Progenitor cell of endocrine pancreas (in vitro differentiated cells): ENCODE data around the gene ZNF804A. TPM values are rescaled to one million over a fixed set of nuclear protein-coding genes. Genes with fewer than 3 reads are reported as not detected.
A peak's percentile ranks its signal among the peaks of the same experiment; 100 is the strongest.

Experiments used
- DNase-seq: peaks from one replicate; pipeline ENCODE4 v3.0.0; 2021; ENCODE audit warnings: low spot score; ENCODE audit not compliant: unreplicated experiment
- H3K27ac Mint-ChIP-seq: 2 replicates; pipeline ENCODE4 v1.8.0; 2021; ENCODE audit warnings: mild to moderate bottlenecking, moderate library complexity, mixed read lengths
- H3K27me3 Mint-ChIP-seq: 2 replicates; pipeline ENCODE4 v1.8.0; 2021; ENCODE audit warnings: mixed read lengths
- H3K36me3 Mint-ChIP-seq: 2 replicates; pipeline ENCODE4 v1.8.0; 2022; ENCODE audit warnings: mixed read lengths; ENCODE audit not compliant: insufficient read depth
- H3K4me1 Mint-ChIP-seq: 2 replicates; pipeline ENCODE4 v1.8.0; 2021; ENCODE audit warnings: low read depth, mixed read lengths
- H3K4me3 Mint-ChIP-seq: 2 replicates; pipeline ENCODE4 v1.8.0; 2021; ENCODE audit warnings: low read depth, mild to moderate bottlenecking, moderate library complexity, mixed read lengths
- H3K9me3 Mint-ChIP-seq: 2 replicates; pipeline ENCODE4 v1.8.0; 2021; ENCODE audit warnings: low read depth, mixed read lengths
- total RNA-seq: library from RNA; stranded (reverse); gene quantifications from 2 replicates; pipeline ENCODE4 v1.2.1, GENCODE V29; 2021
- TF ChIP-seq, protein P1 (sequence below): fragments of 200-600 bp; sonication (generic); IDR thresholded peaks from one replicate; pipeline ENCODE4 v1.5.0; 2021; ENCODE audit warnings: antibody characterized with exemption, mild to moderate bottlenecking; ENCODE audit not compliant: unreplicated experiment

Gene ZNF804A
- total RNA-seq, 1 donor from 2014 or later = not detected

DNA sequence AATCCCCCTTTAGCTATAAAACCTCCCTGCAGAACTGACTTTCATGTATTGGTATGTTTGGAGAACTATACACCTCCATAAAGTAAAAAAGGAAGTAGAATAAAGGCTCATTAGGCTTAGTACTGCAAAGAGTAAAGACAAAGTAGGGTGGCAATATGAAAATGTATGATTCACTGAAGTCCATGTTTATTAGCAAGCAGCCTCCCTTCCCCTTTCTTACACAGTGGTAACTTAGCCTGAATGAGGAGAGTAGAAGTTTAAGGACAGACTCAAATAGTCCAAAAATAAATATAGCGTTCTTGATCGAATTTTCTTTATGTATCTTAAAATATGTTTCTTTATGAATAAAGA lies 1.5 kb downstream of the ZNF804A start:
- peaks cover 13% of the 10 kb centered on the region for H3K4me1 Mint-ChIP-seq
- H3K27ac Mint-ChIP-seq = no peak overlapping the region
- no peaks in the 10 kb centered on the region for H3K36me3 Mint-ChIP-seq
- DNase-seq = no peak
- TF ChIP-seq, protein P1, sequence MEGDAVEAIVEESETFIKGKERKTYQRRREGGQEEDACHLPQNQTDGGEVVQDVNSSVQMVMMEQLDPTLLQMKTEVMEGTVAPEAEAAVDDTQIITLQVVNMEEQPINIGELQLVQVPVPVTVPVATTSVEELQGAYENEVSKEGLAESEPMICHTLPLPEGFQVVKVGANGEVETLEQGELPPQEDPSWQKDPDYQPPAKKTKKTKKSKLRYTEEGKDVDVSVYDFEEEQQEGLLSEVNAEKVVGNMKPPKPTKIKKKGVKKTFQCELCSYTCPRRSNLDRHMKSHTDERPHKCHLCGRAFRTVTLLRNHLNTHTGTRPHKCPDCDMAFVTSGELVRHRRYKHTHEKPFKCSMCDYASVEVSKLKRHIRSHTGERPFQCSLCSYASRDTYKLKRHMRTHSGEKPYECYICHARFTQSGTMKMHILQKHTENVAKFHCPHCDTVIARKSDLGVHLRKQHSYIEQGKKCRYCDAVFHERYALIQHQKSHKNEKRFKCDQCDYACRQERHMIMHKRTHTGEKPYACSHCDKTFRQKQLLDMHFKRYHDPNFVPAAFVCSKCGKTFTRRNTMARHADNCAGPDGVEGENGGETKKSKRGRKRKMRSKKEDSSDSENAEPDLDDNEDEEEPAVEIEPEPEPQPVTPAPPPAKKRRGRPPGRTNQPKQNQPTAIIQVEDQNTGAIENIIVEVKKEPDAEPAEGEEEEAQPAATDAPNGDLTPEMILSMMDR = no peak
- no peaks in the 10 kb centered on the region for H3K9me3 Mint-ChIP-seq
- H3K4me3 Mint-ChIP-seq = no peak overlapping the region
- peaks cover 47% of the 10 kb centered on the region for H3K27me3 Mint-ChIP-seq

DNA sequence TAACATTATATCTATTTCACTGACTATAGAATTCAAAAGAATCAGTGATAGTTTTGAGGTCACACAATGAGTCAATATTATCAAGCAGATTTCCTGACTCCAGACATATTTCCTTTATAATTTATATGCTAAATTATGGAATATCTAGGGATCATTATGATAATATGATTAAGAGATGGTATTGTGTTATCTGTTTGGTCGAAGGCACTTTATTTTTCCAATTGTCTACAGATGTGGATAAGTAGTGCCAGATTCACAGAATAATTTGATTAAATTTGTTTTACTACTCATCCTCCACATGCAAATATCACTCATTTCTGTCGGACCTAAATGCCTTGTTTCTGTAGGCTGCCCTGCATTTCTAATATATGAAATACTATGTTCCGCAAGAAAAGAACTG lies 4.4 kb downstream of the ZNF804A start:
- Mint-ChIP-seq H3K27me3 (peaks cover 28% of the 10 kb centered on the region), H3K27ac (no peak overlapping the region), H3K9me3 (no peaks in the 10 kb centered on the region), H3K4me1 (peaks cover 5% of the 10 kb centered on the region), H3K36me3 (no peaks in the 10 kb centered on the region), H3K4me3 (no peak overlapping the region)
- no peak for DNase-seq
- TF ChIP-seq, protein P1 = no peak

DNA sequence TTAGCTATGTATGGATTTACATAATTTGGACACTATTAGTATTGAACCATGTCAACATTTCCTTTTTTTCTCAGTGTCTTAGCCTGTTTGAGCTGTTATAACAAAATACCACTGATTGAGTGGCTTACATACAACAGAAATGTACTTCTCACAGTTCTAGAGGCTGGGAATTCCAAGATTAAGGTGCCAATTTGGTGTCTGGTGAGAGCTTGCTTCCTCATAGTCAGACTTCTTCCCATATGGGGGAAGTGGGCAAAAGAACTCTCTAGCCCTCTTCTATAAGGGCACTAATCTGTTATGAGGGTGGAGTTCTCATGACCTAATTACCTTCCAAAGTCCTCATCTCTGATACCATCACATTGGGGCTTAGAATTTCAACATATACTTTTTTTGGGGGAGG lies 12.6 kb downstream of the ZNF804A start:
- Mint-ChIP-seq H3K4me1 (no peaks in the 10 kb centered on the region), H3K4me3 (no peak overlapping the region), H3K36me3 (no peaks in the 10 kb centered on the region), H3K27me3 (no peaks in the 10 kb centered on the region), H3K9me3 (peaks cover 7% of the 10 kb centered on the region), H3K27ac (no peak overlapping the region)
- DNase-seq = no peak
- TF ChIP-seq, protein P1 = no peak

DNA sequence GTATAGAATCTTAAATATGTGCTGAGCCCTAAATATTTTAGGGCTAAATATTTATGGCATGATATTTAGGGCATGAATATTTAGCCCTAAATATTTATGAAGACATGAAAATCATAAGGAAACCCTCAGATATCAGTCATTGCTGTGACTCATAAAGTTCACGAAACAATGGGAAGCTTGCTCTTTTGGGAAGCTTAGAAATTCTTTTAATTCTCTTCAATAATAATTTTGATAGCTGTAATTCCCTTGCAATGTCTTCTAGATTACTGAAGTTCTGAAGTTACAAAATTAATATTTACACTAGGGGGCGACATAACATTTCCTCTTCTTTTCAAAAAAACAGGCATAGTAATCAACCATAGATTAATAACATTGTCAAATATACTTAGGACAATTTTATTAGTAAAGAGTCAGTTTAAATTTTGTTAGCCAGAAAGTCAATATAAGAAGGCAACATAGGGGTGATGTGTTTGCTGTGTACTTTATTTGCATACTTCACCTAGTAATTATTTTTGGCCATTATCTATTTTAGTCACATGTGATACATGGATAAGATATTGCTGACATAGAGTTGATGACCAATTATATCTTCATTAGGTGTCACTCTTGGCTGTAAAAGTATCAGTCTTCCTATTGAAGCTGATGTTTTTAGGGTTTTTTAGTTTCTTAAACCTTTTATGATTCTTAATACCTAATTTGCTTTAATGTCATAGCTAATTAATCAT lies 13.2 kb downstream of the ZNF804A start:
- TF ChIP-seq, protein P1 = peak; percentile 65
- H3K36me3 Mint-ChIP-seq = no peaks in the 10 kb centered on the region
- no peak overlapping the region for H3K4me3 Mint-ChIP-seq
- H3K27me3 Mint-ChIP-seq = no peaks in the 10 kb centered on the region
- H3K27ac Mint-ChIP-seq = no peak overlapping the region
- peaks cover 7% of the 10 kb centered on the region for H3K9me3 Mint-ChIP-seq
- no peaks in the 10 kb centered on the region for H3K4me1 Mint-ChIP-seq
- no peak for DNase-seq

DNA sequence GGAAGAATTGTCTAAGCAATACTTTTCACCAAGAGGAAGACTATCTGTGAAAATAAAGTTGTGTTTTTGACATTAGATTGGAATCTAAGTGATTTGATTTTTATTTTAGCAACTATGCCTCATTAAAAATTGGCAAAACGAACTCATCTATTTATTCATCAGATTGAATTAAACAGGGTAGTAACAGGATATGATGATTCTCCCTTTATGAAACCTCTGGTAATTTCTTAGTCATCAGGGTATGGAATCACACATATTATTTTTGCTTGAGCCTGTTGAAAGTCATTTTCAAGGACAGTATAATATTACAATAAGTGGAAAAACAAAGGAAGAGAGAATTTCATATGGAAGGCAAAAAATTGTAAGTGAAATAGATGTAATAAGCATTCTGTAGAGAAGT lies 22.0 kb downstream of the ZNF804A start:
- TF ChIP-seq, protein P1 = no peak
- Mint-ChIP-seq H3K27ac (no peak overlapping the region), H3K4me1 (no peaks in the 10 kb centered on the region), H3K4me3 (no peak overlapping the region), H3K36me3 (no peaks in the 10 kb centered on the region), H3K9me3 (no peaks in the 10 kb centered on the region), H3K27me3 (no peaks in the 10 kb centered on the region)
- no peak for DNase-seq
